Testis (tissue), 3 donors: ENCODE measurements around the gene TIMD4. TPM values are rescaled to one million over a fixed set of nuclear protein-coding genes. Genes with fewer than 3 reads are reported as not detected.

Source experiments
- DNase-seq: peaks from one replicate; pipeline ENCODE4 v3.0.0-alpha.2; 2019
- H3K27ac ChIP-seq, 2 donors: fragments of 200-600 bp; sonication (generic); one replicate each; pipeline ENCODE4 v1.5.1; 2019
- H3K27me3 ChIP-seq: fragments of 200-600 bp; sonication (generic); one replicate; pipeline ENCODE4 v1.5.1; 2019
- H3K36me3 ChIP-seq: fragments of 200-600 bp; sonication (generic); one replicate; pipeline ENCODE4 v1.5.1; 2017; ENCODE audit warnings: low read depth; ENCODE audit errors: missing control alignments
- H3K4me1 ChIP-seq: fragments of 200-600 bp; sonication (generic); one replicate; pipeline ENCODE4 v1.5.1; 2019
- H3K4me3 ChIP-seq, 2 donors: fragments of 200-600 bp; sonication (generic); one replicate each; pipeline ENCODE4 v1.5.1; 2017 to 2019
- H3K9me3 ChIP-seq: fragments of 200-600 bp; sonication (generic); one replicate; pipeline ENCODE4 v1.5.1; 2017
- CTCF ChIP-seq, 3 experiments: fragments of 450-650 bp in 2 of 3; fragments of 200-600 bp in 1 of 3; sonication (generic) in 1 of 3; IDR thresholded peaks; one replicate each; pipeline ENCODE4 v1.5.1; 2016 to 2019; ENCODE audit warnings: antibody characterized with exemption in 3 of 3, mild to moderate bottlenecking in 2 of 3, moderate library complexity in 1 of 3
- POLR2A ChIP-seq: fragments of 450-650 bp; IDR thresholded peaks from one replicate; pipeline ENCODE4 v1.6.1; 2017; ENCODE audit warnings: antibody characterized with exemption, mild to moderate bottlenecking, moderate library complexity
- WGBS, 2 donors: methylation state at CpG; one replicate each; pipeline ENCODE4 v1.1.5; 2018; 5-methylcytosine and 5-hydroxymethylcytosine counted together
- intact Hi-C: fragments of 100-400 bp; cut with DNase I; formaldehyde crosslinking; loops from one replicate; pipeline ENCODE4 v1.15.1; 2023; ENCODE audit warnings: low total_unique reads
- polyA plus RNA-seq: library from polyadenylated mRNA; stranded (reverse); fragments of 350-450 nt; fragmentation: Illumina TruSeq; extraction: RNeasy Lipid Tissue Mini Kit (QIAGEN cat#74804); gene quantifications from one replicate; pipeline ENCODE4 v1.2.3, GENCODE V29; 2014; ENCODE audit warnings: low read depth, low replicate concordance; ENCODE audit not compliant: insufficient read depth
- total RNA-seq, 2 donors: library from RNA; depleted of rRNA; stranded (reverse); fragments of >200 nt; gene quantifications; one replicate each; pipeline ENCODE4 v1.2.3, GENCODE V29; 2016

The TIMD4 gene
- total and polyA plus RNA-seq, 3 donors from 2014 or later: 34.4 to 197 (median 78.0) TPM

GRCh38 chr5:156909180-156909579 is 53.8 kb downstream of the TIMD4 start:
- Histone ChIP-seq H3K36me3 (no peaks in the 10 kb centered on the region), H3K4me3 (no peak overlapping the region), H3K27ac (no peak overlapping the region), H3K9me3 (no peaks in the 10 kb centered on the region), H3K4me1 (no peaks in the 10 kb centered on the region), H3K27me3 (no peaks in the 10 kb centered on the region)
- intact Hi-C loops: no loop called here
- DNase-seq: no peak
- WGBS, 2 donors: 94 to 99% methylated on average over 6 of the region's 6 CpGs
- TF ChIP-seq POLR2A (no peak), CTCF (IDR thresholded peaks at IDR 0.05) (no peak)

GRCh38 chr5:156907667-156908066 is 55.4 kb downstream of the TIMD4 start:
- H3K4me1 ChIP-seq: no peaks in the 10 kb centered on the region
- 88 to 89% methylated on average over 6 of the region's 6 CpGs for WGBS, 2 donors
- no peaks in the 10 kb centered on the region for H3K27me3 ChIP-seq
- intact Hi-C loops: no loop called here
- no peaks in the 10 kb centered on the region for H3K9me3 ChIP-seq
- TF ChIP-seq POLR2A (no peak), CTCF (IDR thresholded peaks at IDR 0.05) (no peak)
- no peak overlapping the region for H3K27ac ChIP-seq
- H3K4me3 ChIP-seq: no peak overlapping the region
- no peaks in the 10 kb centered on the region for H3K36me3 ChIP-seq
- DNase-seq: no peak

GRCh38 chr5:156906807-156907206 is 56.2 kb downstream of the TIMD4 start:
- WGBS, 2 donors: 80 to 87% methylated on average over 3 of the region's 3 CpGs
- intact Hi-C loops: no loop called here
- H3K9me3 ChIP-seq: no peaks in the 10 kb centered on the region
- H3K4me1 ChIP-seq: no peaks in the 10 kb centered on the region
- H3K4me3 ChIP-seq: no peak overlapping the region
- no peak for TF ChIP-seq CTCF (IDR thresholded peaks at IDR 0.05)
- no peak overlapping the region for H3K27ac ChIP-seq
- no peaks in the 10 kb centered on the region for H3K27me3 ChIP-seq
- H3K36me3 ChIP-seq: no peaks in the 10 kb centered on the region
- DNase-seq: no peak

- no peak for DNase-seq
- Histone ChIP-seq H3K9me3 (no peaks in the 10 kb centered on the region), H3K27ac (no peak overlapping the region), H3K27me3 (no peaks in the 10 kb centered on the region), H3K4me3 (no peak overlapping the region), H3K4me1 (no peaks in the 10 kb centered on the region), H3K36me3 (no peaks in the 10 kb centered on the region)
- intact Hi-C loops: no loop called here
- TF ChIP-seq POLR2A (no peak), CTCF (IDR thresholded peaks at IDR 0.05) (no peak)
- 86 to 91% methylated on average over 7 of the region's 7 CpGs for WGBS, 2 donors
Observed at GRCh38 chr5:156896546-156896945, 66.5 kb downstream of the TIMD4 start.

GRCh38 chr5:156893517-156893916 is 69.5 kb downstream of the TIMD4 start:
- no peak for DNase-seq
- Histone ChIP-seq H3K4me3 (no peak overlapping the region), H3K9me3 (no peaks in the 10 kb centered on the region), H3K27me3 (no peaks in the 10 kb centered on the region), H3K27ac (no peak overlapping the region), H3K4me1 (no peaks in the 10 kb centered on the region), H3K36me3 (no peaks in the 10 kb centered on the region)
- intact Hi-C loops: no loop called here
- TF ChIP-seq CTCF (IDR thresholded peaks at IDR 0.05): no peak
- TF ChIP-seq POLR2A: no peak
- WGBS, 2 donors: 42 to 43% methylated on average over 1 of the region's 1 CpG
